Caco-2 (cell line): ENCODE data around the gene C10orf90. TPM values are rescaled to one million over a fixed set of nuclear protein-coding genes. Genes with fewer than 3 reads are reported as not detected.

Experiments
- BruUV-seq: library from RNA; stranded (reverse); fragments of 400-500 nt; replicated peaks from 2 replicates; lab custom pipeline; 2021; lab: Mats Ljungman, UMichigan
- CTCF ChIA-PET: fragments of 300-600 bp; sonication (Branson Sonifier 250); formaldehyde crosslinking; loops from one replicate; lab custom pipeline; 2022; ENCODE audit warnings: antibody characterized with exemption; lab: Charles Lee
- POLR2A ChIA-PET: fragments of 300-600 bp; sonication (Branson Sonifier 250); formaldehyde crosslinking; loops from one replicate; lab custom pipeline; 2022; ENCODE audit warnings: antibody characterized with exemption; lab: Charles Lee
- DNase-seq, 2 experiments: peaks; one replicate each; pipeline versions ENCODE4 v3.0.0 to v3.0.0-alpha.2; 2020 to 2022
- H3K27me3 ChIP-seq: replicated peaks from 2 replicates; pipeline ENCODE4 v1.6.0; 2011; ENCODE audit warnings: low read length; ENCODE audit not compliant: control insufficient read depth, insufficient read depth
- H3K36me3 ChIP-seq: 2 replicates; pipeline ENCODE4 v1.5.1; 2011; ENCODE audit warnings: low read length; ENCODE audit not compliant: control insufficient read depth, insufficient read depth
- H3K4me1 ChIP-seq: fragments of 250-450 bp; sonication (Bioruptor Pico); 2 replicates; pipeline ENCODE4 v1.5.1; 2020; ENCODE audit warnings: mild to moderate bottlenecking
- H3K4me3 ChIP-seq: 2 replicates; pipeline ENCODE4 v1.5.1; 2011; ENCODE audit warnings: low read depth, mild to moderate bottlenecking, control low read depth, low read length
- H3K9me3 ChIP-seq: fragments of 250-450 bp; sonication (Bioruptor Pico); 2 replicates; pipeline ENCODE4 v1.5.1; 2020; ENCODE audit warnings: mild to moderate bottlenecking, moderate library complexity
- H3K27ac Mint-ChIP-seq: one replicate; pipeline ENCODE4 v1.8.0; 2022; ENCODE audit warnings: mixed read lengths; ENCODE audit not compliant: unreplicated experiment
- H3K27me3 Mint-ChIP-seq: one replicate; pipeline ENCODE4 v1.8.0; 2022; ENCODE audit warnings: mixed read lengths; ENCODE audit not compliant: insufficient read depth, unreplicated experiment
- H3K36me3 Mint-ChIP-seq: one replicate; pipeline ENCODE4 v1.8.0; 2022; ENCODE audit warnings: mild to moderate bottlenecking, mixed read lengths; ENCODE audit not compliant: insufficient read depth, unreplicated experiment
- H3K4me1 Mint-ChIP-seq: one replicate; pipeline ENCODE4 v1.8.0; 2022; ENCODE audit warnings: low read depth, mixed read lengths; ENCODE audit not compliant: unreplicated experiment
- H3K4me3 Mint-ChIP-seq: one replicate; pipeline ENCODE4 v1.8.0; 2022; ENCODE audit warnings: mild to moderate bottlenecking, moderate library complexity, mixed read lengths; ENCODE audit not compliant: unreplicated experiment
- H3K9me3 Mint-ChIP-seq: one replicate; pipeline ENCODE4 v1.8.0; 2022; ENCODE audit warnings: mixed read lengths; ENCODE audit not compliant: unreplicated experiment
- intact Hi-C: fragments of 100-400 bp; cut with micrococcal nuclease; formaldehyde crosslinking; loops from one replicate; pipeline ENCODE4 v1.10.0; 2022; ENCODE audit not compliant: unreplicated experiment
- total RNA-seq: library from RNA; stranded (reverse); gene quantifications from 2 replicates; pipeline ENCODE4 v1.2.3, GENCODE V29; 2022
- TF ChIP-seq, protein P1 (sequence below), 2 experiments: fragments of 200-600 bp in 1 of 2; IDR thresholded peaks; 1 replicate in 1 of 2; 2 replicates in 1 of 2; pipeline versions ENCODE4 v1.5.1 to v1.8.0; 2011 to 2022; ENCODE audit warnings: antibody characterized with exemption in 1 of 2, control low read depth in 1 of 2, inconsistent platforms in 1 of 2, low read depth in 1 of 2, low read length in 1 of 2, mild to moderate bottlenecking in 1 of 2, moderate library complexity in 1 of 2; ENCODE audit not compliant: insufficient read depth in 1 of 2, severe bottlenecking in 1 of 2, unreplicated experiment in 1 of 2

Gene C10orf90
- total RNA-seq, 1 experiment from 2014 or later: not detected

GRCh38 chr10:126423732-126424491 lies 246.6 kb downstream of the C10orf90 start:
- peaks cover 9% of the 10 kb centered on the region for H3K27me3 Mint-ChIP-seq
- H3K4me1 Mint-ChIP-seq: no peaks in the 10 kb centered on the region
- H3K4me1 ChIP-seq: no peaks in the 10 kb centered on the region
- no peaks in the 10 kb centered on the region; the same call in none of the 2 replicates for H3K9me3 ChIP-seq
- intact Hi-C loops: no loop called here
- no peaks in the 10 kb centered on the region for H3K27me3 ChIP-seq
- H3K9me3 Mint-ChIP-seq: no peaks in the 10 kb centered on the region
- no peak overlapping the region for H3K4me3 ChIP-seq
- H3K36me3 ChIP-seq: no peaks in the 10 kb centered on the region
- TF ChIP-seq, protein P1, sequence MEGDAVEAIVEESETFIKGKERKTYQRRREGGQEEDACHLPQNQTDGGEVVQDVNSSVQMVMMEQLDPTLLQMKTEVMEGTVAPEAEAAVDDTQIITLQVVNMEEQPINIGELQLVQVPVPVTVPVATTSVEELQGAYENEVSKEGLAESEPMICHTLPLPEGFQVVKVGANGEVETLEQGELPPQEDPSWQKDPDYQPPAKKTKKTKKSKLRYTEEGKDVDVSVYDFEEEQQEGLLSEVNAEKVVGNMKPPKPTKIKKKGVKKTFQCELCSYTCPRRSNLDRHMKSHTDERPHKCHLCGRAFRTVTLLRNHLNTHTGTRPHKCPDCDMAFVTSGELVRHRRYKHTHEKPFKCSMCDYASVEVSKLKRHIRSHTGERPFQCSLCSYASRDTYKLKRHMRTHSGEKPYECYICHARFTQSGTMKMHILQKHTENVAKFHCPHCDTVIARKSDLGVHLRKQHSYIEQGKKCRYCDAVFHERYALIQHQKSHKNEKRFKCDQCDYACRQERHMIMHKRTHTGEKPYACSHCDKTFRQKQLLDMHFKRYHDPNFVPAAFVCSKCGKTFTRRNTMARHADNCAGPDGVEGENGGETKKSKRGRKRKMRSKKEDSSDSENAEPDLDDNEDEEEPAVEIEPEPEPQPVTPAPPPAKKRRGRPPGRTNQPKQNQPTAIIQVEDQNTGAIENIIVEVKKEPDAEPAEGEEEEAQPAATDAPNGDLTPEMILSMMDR (IDR thresholded peaks at IDR 0.05; ENCODE audit: insufficient read depth in 1 of 2, low read depth in 1 of 2, low read length in 1 of 2, severe bottlenecking in 1 of 2, unreplicated experiment in 1 of 2): no peak
- no peaks in the 10 kb centered on the region for H3K36me3 Mint-ChIP-seq
- H3K4me3 Mint-ChIP-seq: no peak overlapping the region
- no TSS peak for BruUV-seq
- no peak overlapping the region for H3K27ac Mint-ChIP-seq
- ChIA-PET POLR2A (no interaction called here), CTCF (no interaction called here)
- no peak for DNase-seq

GRCh38 chr10:126422567-126422966 lies 247.9 kb downstream of the C10orf90 start:
- BruUV-seq: no TSS peak
- intact Hi-C loops: no loop called here
- no peak overlapping the region for H3K4me3 ChIP-seq
- Mint-ChIP-seq H3K4me3 (no peak overlapping the region), H3K27me3 (peaks cover 11% of the 10 kb centered on the region), H3K9me3 (no peaks in the 10 kb centered on the region), H3K4me1 (no peaks in the 10 kb centered on the region), H3K27ac (no peak overlapping the region), H3K36me3 (no peaks in the 10 kb centered on the region)
- H3K27me3 ChIP-seq: no peaks in the 10 kb centered on the region
- no peaks in the 10 kb centered on the region; the same call in none of the 2 replicates for H3K9me3 ChIP-seq
- DNase-seq: no peak
- TF ChIP-seq, protein P1 (IDR thresholded peaks at IDR 0.05; ENCODE audit: insufficient read depth in 1 of 2, low read depth in 1 of 2, low read length in 1 of 2, severe bottlenecking in 1 of 2, unreplicated experiment in 1 of 2): no peak
- CTCF ChIA-PET: no interaction called here
- H3K36me3 ChIP-seq: no peaks in the 10 kb centered on the region
- H3K4me1 ChIP-seq: no peaks in the 10 kb centered on the region
- POLR2A ChIA-PET: no interaction called here

- Histone ChIP-seq H3K27me3 (no peaks in the 10 kb centered on the region), H3K36me3 (no peaks in the 10 kb centered on the region), H3K9me3 (no peaks in the 10 kb centered on the region; the same call in none of the 2 replicates), H3K4me3 (no peak overlapping the region), H3K4me1 (no peaks in the 10 kb centered on the region)
- POLR2A ChIA-PET: no interaction called here
- no peak overlapping the region for H3K4me3 Mint-ChIP-seq
- H3K4me1 Mint-ChIP-seq: no peaks in the 10 kb centered on the region
- no TSS peak for BruUV-seq
- no peak for DNase-seq
- H3K27ac Mint-ChIP-seq: no peak overlapping the region
- H3K9me3 Mint-ChIP-seq: no peaks in the 10 kb centered on the region
- TF ChIP-seq, protein P1 (IDR thresholded peaks at IDR 0.05; ENCODE audit: insufficient read depth in 1 of 2, low read depth in 1 of 2, low read length in 1 of 2, severe bottlenecking in 1 of 2, unreplicated experiment in 1 of 2): no peak
- H3K27me3 Mint-ChIP-seq: peaks cover 11% of the 10 kb centered on the region
- H3K36me3 Mint-ChIP-seq: no peaks in the 10 kb centered on the region
- intact Hi-C loops: no loop called here
- CTCF ChIA-PET: no interaction called here
Measured at GRCh38 chr10:126421756-126422256, 248.7 kb downstream of the C10orf90 start.
